H1 (cell line): ENCODE results near the gene RPP25. TPM values are rescaled to one million over a fixed set of nuclear protein-coding genes. Genes with fewer than 3 reads are reported as not detected.

Experiments used
- CTCF ChIA-PET: fragments of 300-600 bp; sonication (Branson Sonifier 250); formaldehyde crosslinking; loops from one replicate; lab custom pipeline; 2021; ENCODE audit not compliant: partially characterized antibody; lab: Charles Lee
- POLR2A ChIA-PET: fragments of 300-600 bp; sonication (Branson Sonifier 250); formaldehyde crosslinking; loops from one replicate; lab custom pipeline; 2021; ENCODE audit warnings: inconsistent platforms; ENCODE audit not compliant: partially characterized antibody; lab: Charles Lee
- DNase-seq, 2 experiments: peaks; one replicate each; pipeline versions ENCODE4 v3.0.0 to v3.0.0-alpha.2; 2010 to 2022; ENCODE audit warnings: low spot score in 2 of 2, low read depth in 1 of 2, mixed read lengths in 1 of 2
- FAIRE-seq: peaks from 2 replicates; lab custom pipeline; 2011; peaks lifted over from hg19 to GRCh38; lab: Jason Lieb, UNC
- H2AFZ ChIP-seq: 2 replicates; pipeline ENCODE4 v1.8.1; 2012; ENCODE audit warnings: low read length, inconsistent platforms
- H2AK5ac ChIP-seq: 2 replicates; pipeline ENCODE4 v1.6.1; 2013; ENCODE audit warnings: low read depth, low read length
- H2BK120ac ChIP-seq: replicated peaks from 2 replicates; pipeline ENCODE3; 2013; ENCODE audit warnings: low read depth, low read length, inconsistent platforms
- H2BK12ac ChIP-seq: 2 replicates; pipeline ENCODE4 v1.6.1; 2013; ENCODE audit warnings: low read depth, low read length
- H2BK15ac ChIP-seq: 2 replicates; pipeline ENCODE4 v1.6.1; 2013; ENCODE audit warnings: low read length
- H2BK20ac ChIP-seq: 2 replicates; pipeline ENCODE4 v1.6.1; 2013; ENCODE audit warnings: low read length
- H2BK5ac ChIP-seq: 2 replicates; pipeline ENCODE4 v1.6.1; 2013; ENCODE audit warnings: low read depth, low read length
- H3K14ac ChIP-seq: 2 replicates; pipeline ENCODE4 v1.6.1; 2013; ENCODE audit warnings: inconsistent platforms; ENCODE audit not compliant: insufficient read length
- H3K18ac ChIP-seq: 2 replicates; pipeline ENCODE4 v1.6.1; 2013; ENCODE audit warnings: low read length; ENCODE audit errors: extremely low read depth
- H3K23ac ChIP-seq: 2 replicates; pipeline ENCODE4 v1.6.1; 2013; ENCODE audit warnings: inconsistent platforms; ENCODE audit not compliant: insufficient read length
- H3K23me2 ChIP-seq: 2 replicates; pipeline ENCODE4 v1.6.1; 2013; ENCODE audit warnings: low read depth, low read length
- H3K27ac ChIP-seq: 2 replicates; pipeline ENCODE4 v1.6.1; 2011; ENCODE audit warnings: low read depth, low read length, inconsistent platforms
- H3K27me3 ChIP-seq, 4 experiments: replicated peaks in 1 of 4; 1 replicate in 1 of 4; 2 replicates in 3 of 4; pipeline versions ENCODE4 v1.6.1 to v1.8.1; 2011 to 2013; ENCODE audit warnings: low read length in 3 of 4, mild to moderate bottlenecking in 3 of 4, inconsistent platforms in 2 of 4, mixed read lengths in 2 of 4, moderate library complexity in 1 of 4; ENCODE audit not compliant: control insufficient read depth in 3 of 4, insufficient read depth in 3 of 4; ENCODE audit errors: extremely low read depth in 1 of 4
- H3K36me3 ChIP-seq, 4 experiments: 2 replicates each; pipeline versions ENCODE4 v1.6.1 to v1.8.1; 2011 to 2013; ENCODE audit warnings: mild to moderate bottlenecking in 4 of 4, low read length in 3 of 4, moderate library complexity in 2 of 4, control low read depth in 1 of 4, inconsistent platforms in 1 of 4; ENCODE audit not compliant: insufficient read depth in 4 of 4, control insufficient read depth in 2 of 4
- H3K4ac ChIP-seq: replicated peaks from 2 replicates; pipeline ENCODE3; 2013; ENCODE audit warnings: low read length, low read depth, mixed read lengths, inconsistent platforms; ENCODE audit not compliant: insufficient read length
- H3K4me1 ChIP-seq, 4 experiments: replicated peaks in 1 of 4; 1 replicate in 1 of 4; 2 replicates in 3 of 4; pipeline versions ENCODE4 v1.6.1 to v1.8.1; 2011 to 2013; ENCODE audit warnings: low read length in 3 of 4, inconsistent platforms in 2 of 4, mixed read lengths in 1 of 4; ENCODE audit not compliant: insufficient read depth in 4 of 4, control insufficient read depth in 3 of 4
- H3K4me2 ChIP-seq, 2 experiments: 2 replicates each; pipeline versions ENCODE4 v1.6.1 to v1.8.1; 2011 to 2013; ENCODE audit warnings: low read depth in 2 of 2, low read length in 2 of 2, control low read depth in 1 of 2, inconsistent platforms in 1 of 2, mild to moderate bottlenecking in 1 of 2; ENCODE audit not compliant: insufficient read depth in 1 of 2
- H3K4me3 ChIP-seq, 4 experiments: fragments of 200-600, 300-600 bp in 1 of 4; sonication (generic), shearing (Covaris generic), sonication (Bioruptor Twin) in 1 of 4; 2 replicates each; pipeline versions ENCODE4 v1.5.1 to v1.8.1; 2011 to 2016; ENCODE audit warnings: low read length in 4 of 4, low read depth in 3 of 4, control low read depth in 2 of 4, inconsistent platforms in 2 of 4, mild to moderate bottlenecking in 2 of 4, mixed read lengths in 1 of 4, moderate library complexity in 1 of 4; ENCODE audit not compliant: insufficient read depth in 2 of 4; ENCODE audit errors: extremely low read depth in 1 of 4
- H3K56ac ChIP-seq: replicated peaks from 2 replicates; pipeline ENCODE3; 2013; ENCODE audit warnings: low read depth, mild to moderate bottlenecking, mixed read lengths, low read length, inconsistent platforms; ENCODE audit not compliant: insufficient read length
- H3K79me1 ChIP-seq: 2 replicates; pipeline ENCODE4 v1.6.1; 2013; ENCODE audit warnings: low read depth, low read length, control low read depth
- H3K79me2 ChIP-seq, 2 experiments: 2 replicates each; pipeline versions ENCODE4 v1.6.1 to v1.8.1; 2012 to 2013; ENCODE audit warnings: low read length in 2 of 2, mild to moderate bottlenecking in 2 of 2, inconsistent platforms in 1 of 2; ENCODE audit not compliant: insufficient read depth in 2 of 2, control insufficient read depth in 1 of 2
- H3K9ac ChIP-seq, 4 experiments: replicated peaks in 1 of 4; 1 replicate in 1 of 4; 2 replicates in 3 of 4; pipeline versions ENCODE4 v1.6.1 to v1.8.1; 2011 to 2013; ENCODE audit warnings: low read depth in 3 of 4, low read length in 3 of 4, control low read depth in 2 of 4, mild to moderate bottlenecking in 2 of 4, moderate library complexity in 2 of 4, inconsistent platforms in 1 of 4; ENCODE audit errors: extremely low read depth in 1 of 4
- H3K9me3 ChIP-seq, 2 experiments: 2 replicates each; pipeline versions ENCODE4 v1.6.1 to v1.8.1; 2012 to 2013; ENCODE audit warnings: mild to moderate bottlenecking in 2 of 2, moderate library complexity in 2 of 2, control low read depth in 1 of 2, inconsistent platforms in 1 of 2, low read depth in 1 of 2, low read length in 1 of 2, mixed read lengths in 1 of 2; ENCODE audit not compliant: insufficient read depth in 2 of 2
- H4K20me1 ChIP-seq, 2 experiments: replicated peaks in 1 of 2; 2 replicates each; pipeline versions ENCODE3 to v1.8.1; 2011 to 2013; ENCODE audit warnings: inconsistent platforms in 2 of 2, low read length in 2 of 2, mild to moderate bottlenecking in 1 of 2; ENCODE audit not compliant: insufficient read depth in 2 of 2, control insufficient read depth in 1 of 2
- H4K5ac ChIP-seq: 2 replicates; pipeline ENCODE4 v1.6.1; 2013; ENCODE audit warnings: low read length, low read depth, mixed read lengths, inconsistent platforms; ENCODE audit not compliant: insufficient read length
- H4K8ac ChIP-seq: 2 replicates; pipeline ENCODE4 v1.8.0; 2013; ENCODE audit warnings: mild to moderate bottlenecking, moderate library complexity, low read length, inconsistent platforms; ENCODE audit not compliant: insufficient read depth; ENCODE audit errors: extremely low read depth
- H4K91ac ChIP-seq: replicated peaks from 2 replicates; pipeline ENCODE3; 2013; ENCODE audit warnings: low read length, mixed read lengths, inconsistent platforms; ENCODE audit not compliant: insufficient read length
- BACH1 ChIP-seq: IDR thresholded peaks from 2 replicates; pipeline ENCODE4 v1.6.1; 2012; ENCODE audit warnings: low read length, improper control_type of control experiment
- CREB1 ChIP-seq: IDR thresholded peaks from 2 replicates; pipeline ENCODE4 v1.6.1; 2012; ENCODE audit warnings: inconsistent platforms
- CTBP2 ChIP-seq: IDR thresholded peaks from 2 replicates; pipeline ENCODE4 v1.7.0; 2011; ENCODE audit warnings: borderline replicate concordance, mild to moderate bottlenecking, moderate library complexity, mixed read lengths, low read length; ENCODE audit not compliant: insufficient read depth, insufficient read length
- KDM5A ChIP-seq: fragments of 200-600 bp; IDR thresholded peaks from 2 replicates; pipeline ENCODE4 v1.7.1; 2012; ENCODE audit warnings: mild to moderate bottlenecking, low read length, inconsistent platforms, mixed read lengths
- NANOG ChIP-seq: IDR thresholded peaks from 2 replicates; pipeline ENCODE4 v1.6.1; 2011; ENCODE audit warnings: low read length, low read depth, mild to moderate bottlenecking, inconsistent platforms; ENCODE audit not compliant: insufficient read depth, poor library complexity, severe bottlenecking
- PHF8 ChIP-seq: fragments of 200-600 bp; sonication (generic); conservative IDR thresholded peaks from 2 replicates; pipeline ENCODE4 v1.7.1; 2012; ENCODE audit warnings: low read depth, mild to moderate bottlenecking, inconsistent platforms, low read length, moderate library complexity
- POLR2A ChIP-seq, 2 experiments: IDR thresholded peaks; 1 replicate in 1 of 2; 2 replicates in 1 of 2; pipeline ENCODE4 v1.6.1; 2011; ENCODE audit warnings: low read depth in 2 of 2, low read length in 2 of 2, mild to moderate bottlenecking in 2 of 2; ENCODE audit errors: control extremely low read depth in 1 of 2
- RNF2 ChIP-seq: fragments of 200-900, 300-1000 bp; sonication (generic); IDR thresholded peaks from 2 replicates; pipeline ENCODE4 v1.7.1; 2016; ENCODE audit warnings: borderline replicate concordance, low read depth, mild to moderate bottlenecking, antibody characterized with exemption, low read length; ENCODE audit not compliant: poor library complexity, severe bottlenecking; ENCODE audit errors: missing control alignments
- RXRA ChIP-seq: IDR thresholded peaks from 2 replicates; pipeline ENCODE4 v1.6.1; 2011; ENCODE audit warnings: low read depth, mild to moderate bottlenecking, low read length, moderate library complexity; ENCODE audit not compliant: insufficient read depth
- WGBS, 2 experiments: shearing (Covaris generic) in 1 of 2; methylation state at CpG; one replicate each; pipeline versions ENCODE4 v1.1.6 to v1.1.7; 2013 to 2015; ENCODE audit warnings: low lambda C conversion rate in 2 of 2, mixed read lengths in 2 of 2, inconsistent platforms in 1 of 2, low coverage in 1 of 2, missing lambda C conversion rate in 1 of 2; ENCODE audit not compliant: insufficient replicate concordance in 2 of 2, insufficient coverage in 1 of 2, insufficient read length in 1 of 2; ENCODE audit errors: extremely low coverage in 1 of 2, missing lambda C conversion rate in 1 of 2; 5-methylcytosine and 5-hydroxymethylcytosine counted together
- polyA plus RNA-seq, 7 experiments: library from polyadenylated mRNA; depleted of rRNA in 3 of 7; stranded (reverse) in 5 of 7; unstranded in 2 of 7; fragments of >200 nt in 5 of 7; fragments of 200-250 nt in 2 of 7; gene quantifications; 1 replicate in 5 of 7; 2 replicates in 1 of 7; 4 replicates in 1 of 7; pipeline versions ENCODE4 v1.2.1 to v1.2.3, GENCODE V29; 2011 to 2013; ENCODE audit warnings: missing spikeins in 2 of 7, mixed read lengths in 2 of 7
- total RNA-seq: library from RNA; stranded (reverse); fragmentation: NEBNext Ultra II Directional; extraction: Animal tissue kit (Norgen Biotek cat#: 25700); gene quantifications from 2 replicates; pipeline ENCODE4 v1.2.1, GENCODE V29; 2021
- TF ChIP-seq, protein P1 (sequence below): IDR thresholded peaks from 2 replicates; pipeline ENCODE4 v1.6.1; 2012; ENCODE audit warnings: low read length, inconsistent platforms

The RPP25 gene
- total and polyA plus RNA-seq, 2 of the 8 experiments (the other 6 are each of a cell fraction or from before 2014, with no cell fraction given), result 17.4 to 19.8 TPM

DNA sequence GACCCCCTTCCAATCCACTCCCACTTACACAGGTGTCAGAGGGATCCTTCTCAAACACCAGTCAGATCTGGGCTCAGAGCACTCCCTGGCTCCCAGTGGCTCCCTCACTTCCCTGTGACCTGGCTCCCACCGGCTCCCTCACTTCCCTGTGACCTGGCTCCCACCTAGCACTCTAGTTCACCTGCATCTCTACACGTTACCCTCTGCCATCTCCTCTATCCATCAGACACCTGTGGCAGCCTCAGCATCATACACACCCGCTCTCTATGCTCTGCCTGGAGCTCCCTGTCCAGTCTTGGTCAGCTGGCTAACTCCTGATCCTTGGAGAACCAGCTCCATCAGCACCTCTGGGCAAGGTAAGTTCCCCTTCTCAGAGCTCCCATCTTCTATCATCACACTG, 5.6 kb downstream of the RPP25 start:
- CTCF ChIA-PET, result interaction anchor here (0.6 to 6.1 kb wide), 52 partner anchors 8 to 701 kb away, joined by 3 to 52 read pairs (median 5); partner anchors contain the start of genes COX5A, FAM219B and ULK3
- H3K79me2 ChIP-seq, result peaks cover 0 to 19% of the 10 kb centered on the region in 2 experiments; a peak in 2 of 4 replicates
- H3K56ac ChIP-seq, result no peak overlapping the region
- H4K91ac ChIP-seq, result no peak overlapping the region
- H2BK12ac ChIP-seq, result peak overlapping the region; percentile 3; the same call in 1 of the 2 replicates
- H4K8ac ChIP-seq, result no peak overlapping the region; the same call in 1 of the 2 replicates
- H2BK5ac ChIP-seq, result no peak overlapping the region
- H3K23ac ChIP-seq, result no peak overlapping the region
- peaks cover 0 to 12% (median 10%) of the 10 kb centered on the region in 4 experiments; a peak in 5 of 7 replicates for H3K27me3 ChIP-seq
- H2AFZ ChIP-seq, result no peak overlapping the region
- H3K18ac ChIP-seq, result no peak overlapping the region
- FAIRE-seq (no peak), DNase-seq (no peak)
- no peak overlapping the region for H3K14ac ChIP-seq
- no peak overlapping the region for H3K9ac ChIP-seq
- H4K20me1 ChIP-seq, result peaks cover 0 to 4% of the 10 kb centered on the region in 2 experiments
- H2AK5ac ChIP-seq, result no peak overlapping the region
- H3K23me2 ChIP-seq, result peaks cover 10% of the 10 kb centered on the region; the same call in 1 of the 2 replicates
- peak overlapping the region; percentile 37; the same call in 1 of the 2 replicates for H2BK20ac ChIP-seq
- peaks cover 3 to 24% (median 11%) of the 10 kb centered on the region in 4 experiments for H3K4me1 ChIP-seq
- H3K27ac ChIP-seq, result no peak overlapping the region
- H2BK15ac ChIP-seq, result 0 out of 2 replicates have a peak overlapping the region, but pooled peaks have one; percentile 63
- POLR2A ChIA-PET, result interaction anchor here (1.0 to 2.9 kb wide), 6 partner anchors 9 to 61 kb away, joined by 3 to 16 read pairs (median 6); partner anchors contain the start of genes COX5A, FAM219B and MPI
- H3K9me3 ChIP-seq, result no peaks in the 10 kb centered on the region
- 82% methylated on average over 3 of the region's 3 CpGs; no CpG with 5 or more reads in 1 of the 2 experiments for WGBS, 2 experiments
- no peaks in the 10 kb centered on the region for H3K36me3 ChIP-seq
- H3K4me3 ChIP-seq, result no peak overlapping the region
- 0 out of 2 replicates have a peak, but pooled peaks cover 2% of the 10 kb centered on the region for H3K79me1 ChIP-seq
- no peak overlapping the region for H3K4ac ChIP-seq
- peak overlapping the region in 1 of 2 experiments; percentile 40; a peak in 1 of 4 replicates for H3K4me2 ChIP-seq
- no peak overlapping the region for H2BK120ac ChIP-seq
- no peak overlapping the region for H4K5ac ChIP-seq
- TF ChIP-seq KDM5A (no peak), BACH1 (no peak), POLR2A (IDR thresholded peaks at IDR 0.05; ENCODE audit: control extremely low read depth in 1 of 2, low read depth in 2 of 2, low read length in 2 of 2) (no peak), CTBP2 (no peak), NANOG (no peak), RNF2 (no peak), PHF8 (no peak), RXRA (no peak), CREB1 (no peak)
- TF ChIP-seq, protein P1, sequence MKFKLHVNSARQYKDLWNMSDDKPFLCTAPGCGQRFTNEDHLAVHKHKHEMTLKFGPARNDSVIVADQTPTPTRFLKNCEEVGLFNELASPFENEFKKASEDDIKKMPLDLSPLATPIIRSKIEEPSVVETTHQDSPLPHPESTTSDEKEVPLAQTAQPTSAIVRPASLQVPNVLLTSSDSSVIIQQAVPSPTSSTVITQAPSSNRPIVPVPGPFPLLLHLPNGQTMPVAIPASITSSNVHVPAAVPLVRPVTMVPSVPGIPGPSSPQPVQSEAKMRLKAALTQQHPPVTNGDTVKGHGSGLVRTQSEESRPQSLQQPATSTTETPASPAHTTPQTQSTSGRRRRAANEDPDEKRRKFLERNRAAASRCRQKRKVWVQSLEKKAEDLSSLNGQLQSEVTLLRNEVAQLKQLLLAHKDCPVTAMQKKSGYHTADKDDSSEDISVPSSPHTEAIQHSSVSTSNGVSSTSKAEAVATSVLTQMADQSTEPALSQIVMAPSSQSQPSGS, result no peak
